H9 (cell line): ENCODE results near the gene LHFPL6. TPM values are rescaled to one million over a fixed set of nuclear protein-coding genes. Genes with fewer than 3 reads are reported as not detected.

Source experiments
- DNase-seq: peaks from one replicate; pipeline ENCODE4 v3.0.0-alpha.2; 2017
- H2AFZ ChIP-seq: one replicate; pipeline ENCODE4 v1.6.1; 2013; ENCODE audit warnings: mild to moderate bottlenecking, low read length, control low read depth, moderate library complexity
- H2AK5ac ChIP-seq: 2 replicates; pipeline ENCODE4 v1.6.1; 2013; ENCODE audit warnings: low read length, control low read depth, mixed read lengths; ENCODE audit not compliant: insufficient read length
- H2BK120ac ChIP-seq: one replicate; pipeline ENCODE4 v1.6.1; 2013; ENCODE audit warnings: low read depth, mild to moderate bottlenecking, low read length, control low read depth, inconsistent platforms; ENCODE audit not compliant: poor library complexity, severe bottlenecking
- H2BK12ac ChIP-seq: 2 replicates; pipeline ENCODE4 v1.6.1; 2013; ENCODE audit warnings: low read length, control low read depth, mixed read lengths, low read depth; ENCODE audit not compliant: insufficient read length
- H2BK15ac ChIP-seq: 2 replicates; pipeline ENCODE4 v1.6.1; 2013; ENCODE audit warnings: low read depth, low read length, control low read depth
- H2BK20ac ChIP-seq: one replicate; pipeline ENCODE4 v1.6.1; 2013; ENCODE audit warnings: low read depth, mild to moderate bottlenecking, low read length, control low read depth, inconsistent platforms; ENCODE audit not compliant: poor library complexity, severe bottlenecking
- H2BK5ac ChIP-seq: 2 replicates; pipeline ENCODE4 v1.6.1; 2013; ENCODE audit warnings: low read length, control low read depth, mixed read lengths; ENCODE audit not compliant: insufficient read length
- H3K14ac ChIP-seq: 2 replicates; pipeline ENCODE4 v1.6.1; 2013; ENCODE audit warnings: low read length, control low read depth; ENCODE audit not compliant: insufficient read depth
- H3K18ac ChIP-seq: 2 replicates; pipeline ENCODE4 v1.6.1; 2013; ENCODE audit warnings: low read depth, mild to moderate bottlenecking, mixed read lengths, low read length, control low read depth; ENCODE audit not compliant: insufficient read length
- H3K23ac ChIP-seq: 2 replicates; pipeline ENCODE4 v1.6.1; 2013; ENCODE audit warnings: low read length, control low read depth, mixed read lengths, low read depth; ENCODE audit not compliant: insufficient read length
- H3K23me2 ChIP-seq: 2 replicates; pipeline ENCODE4 v1.6.1; 2013; ENCODE audit warnings: low read depth, mild to moderate bottlenecking, mixed read lengths, low read length, control low read depth; ENCODE audit not compliant: insufficient read length, poor library complexity, severe bottlenecking
- H3K27ac ChIP-seq: 2 replicates; pipeline ENCODE4 v1.5.1; 2013; ENCODE audit warnings: low read length, control low read depth, mixed read lengths, low read depth; ENCODE audit not compliant: insufficient read length
- H3K27me3 ChIP-seq: 2 replicates; pipeline ENCODE4 v1.6.1; 2013; ENCODE audit warnings: low read length, control low read depth, inconsistent platforms; ENCODE audit not compliant: insufficient read depth
- H3K4ac ChIP-seq: 2 replicates; pipeline ENCODE4 v1.6.1; 2013; ENCODE audit warnings: low read depth, mild to moderate bottlenecking, control low read depth, inconsistent platforms, low read length, moderate library complexity
- H3K4me1 ChIP-seq: 2 replicates; pipeline ENCODE4 v1.6.1; 2013; ENCODE audit warnings: low read length, control low read depth, inconsistent platforms; ENCODE audit not compliant: insufficient read depth
- H3K4me2 ChIP-seq: 2 replicates; pipeline ENCODE4 v1.6.1; 2013; ENCODE audit warnings: low read length, control low read depth, mixed read lengths; ENCODE audit not compliant: insufficient read length, insufficient read depth
- H3K56ac ChIP-seq: 2 replicates; pipeline ENCODE4 v1.6.1; 2013; ENCODE audit warnings: low read depth, mild to moderate bottlenecking, mixed read lengths, low read length, control low read depth; ENCODE audit not compliant: insufficient read length
- H3K79me1 ChIP-seq: 2 replicates; pipeline ENCODE4 v1.6.1; 2013; ENCODE audit warnings: low read depth, mild to moderate bottlenecking, moderate library complexity, low read length, control low read depth, inconsistent platforms; ENCODE audit not compliant: insufficient read depth, poor library complexity, severe bottlenecking
- H3K79me2 ChIP-seq: 2 replicates; pipeline ENCODE4 v1.6.1; 2013; ENCODE audit warnings: low read length, control low read depth, inconsistent platforms; ENCODE audit not compliant: insufficient read depth
- H3K9ac ChIP-seq: 2 replicates; pipeline ENCODE4 v1.6.1; 2013; ENCODE audit warnings: low read length, control low read depth, mixed read lengths; ENCODE audit not compliant: insufficient read length; ENCODE audit errors: extremely low read depth
- H3K9me3 ChIP-seq: one replicate; pipeline ENCODE4 v1.6.1; 2013; ENCODE audit warnings: low read depth, low read length, inconsistent platforms; ENCODE audit not compliant: control insufficient read depth
- H3T11ph ChIP-seq: one replicate; pipeline ENCODE4 v1.6.1; 2013; ENCODE audit warnings: mild to moderate bottlenecking, low read length, control low read depth, inconsistent platforms
- H4K20me1 ChIP-seq: one replicate; pipeline ENCODE4 v1.6.1; 2013; ENCODE audit not compliant: control insufficient read depth, insufficient read length, insufficient read depth
- H4K5ac ChIP-seq: 2 replicates; pipeline ENCODE4 v1.6.1; 2013; ENCODE audit warnings: low read depth, mild to moderate bottlenecking, mixed read lengths, low read length, control low read depth; ENCODE audit not compliant: insufficient read length
- H4K8ac ChIP-seq: replicated peaks from 2 replicates; pipeline ENCODE4 v1.6.1; 2013; ENCODE audit warnings: low read length, control low read depth, mixed read lengths, low read depth; ENCODE audit not compliant: insufficient read length
- H4K91ac ChIP-seq: 2 replicates; pipeline ENCODE4 v1.6.1; 2013; ENCODE audit warnings: low read depth, mild to moderate bottlenecking, moderate library complexity, mixed read lengths, low read length, control low read depth; ENCODE audit not compliant: insufficient read length
- H3K27ac Mint-ChIP-seq, 3 experiments: 2 replicates in 2 of 3; 3 replicates in 1 of 3; pipeline ENCODE4 v1.8.0; 2020 to 2021; ENCODE audit warnings: mixed read lengths in 3 of 3, mild to moderate bottlenecking in 1 of 3, moderate library complexity in 1 of 3
- H3K27me3 Mint-ChIP-seq: 2 replicates; pipeline ENCODE4 v1.8.0; 2021; ENCODE audit warnings: low read depth, mild to moderate bottlenecking, moderate library complexity, mixed read lengths
- H3K36me3 Mint-ChIP-seq, 3 experiments: 2 replicates in 2 of 3; 3 replicates in 1 of 3; pipeline ENCODE4 v1.8.0; 2020 to 2021; ENCODE audit warnings: low read depth in 3 of 3, mixed read lengths in 3 of 3; ENCODE audit not compliant: insufficient read depth in 1 of 3
- H3K4me1 Mint-ChIP-seq, 2 experiments: 2 replicates each; pipeline ENCODE4 v1.8.0; 2020; ENCODE audit warnings: mixed read lengths in 2 of 2
- H3K4me3 Mint-ChIP-seq, 2 experiments: 2 replicates in 1 of 2; 3 replicates in 1 of 2; pipeline ENCODE4 v1.8.0; 2020 to 2021; ENCODE audit warnings: mild to moderate bottlenecking in 2 of 2, mixed read lengths in 2 of 2, moderate library complexity in 1 of 2
- H3K9me3 Mint-ChIP-seq, 2 experiments: 2 replicates in 1 of 2; 3 replicates in 1 of 2; pipeline ENCODE4 v1.8.0; 2020; ENCODE audit warnings: mild to moderate bottlenecking in 2 of 2, mixed read lengths in 2 of 2, moderate library complexity in 1 of 2
- WGBS: extraction: QIAGEN DNeasy Blood & Tissue Kit; methylation state at CpG from one replicate; pipeline ENCODE4 v1.1.7; 2013; ENCODE audit warnings: missing lambda C conversion rate, low lambda C conversion rate, mixed read lengths; ENCODE audit not compliant: insufficient read length; ENCODE audit errors: extremely low coverage; 5-methylcytosine and 5-hydroxymethylcytosine counted together
- total RNA-seq: library from RNA; stranded (reverse); gene quantifications from 2 replicates; pipeline ENCODE4 v1.2.1, GENCODE V29; 2021
- TF ChIP-seq, protein P1 (sequence below): fragments of 200-600 bp; sonication (generic); conservative IDR thresholded peaks from 3 replicates; pipeline ENCODE4 v1.8.0; 2021; ENCODE audit warnings: antibody characterized with exemption, mild to moderate bottlenecking

Gene LHFPL6
- total RNA-seq, 1 experiment from 2014 or later, result 3.5 TPM

DNA sequence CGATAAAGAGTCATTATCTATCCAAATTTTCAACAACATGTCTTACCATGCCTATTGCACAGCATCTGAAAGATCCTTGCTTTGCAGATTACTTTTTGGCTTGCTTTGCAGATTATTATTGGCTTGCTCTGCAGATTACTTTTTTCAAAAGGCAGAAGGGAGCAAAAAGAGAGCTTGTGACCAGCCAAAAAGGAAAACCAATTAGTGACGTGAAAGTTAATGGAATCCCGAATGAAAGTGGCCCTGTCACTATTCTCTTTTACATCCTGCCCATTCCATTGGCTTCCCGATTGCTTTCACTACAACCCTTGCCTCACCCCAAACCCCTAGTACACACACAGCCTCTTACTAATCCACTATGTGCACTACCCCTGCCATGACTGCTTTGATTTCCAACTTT lies 81.3 kb downstream of the LHFPL6 start:
- Histone ChIP-seq H2AK5ac (no peak overlapping the region), H3K18ac (no peak overlapping the region), H3K23ac (no peak overlapping the region), H3K14ac (no peak overlapping the region), H2BK12ac (no peak overlapping the region), H4K20me1 (no peaks in the 10 kb centered on the region), H3K9ac (no peak overlapping the region), H2BK20ac (no peak overlapping the region), H2AFZ (no peak overlapping the region), H2BK15ac (no peak overlapping the region), H4K8ac (no peak overlapping the region), H2BK120ac (no peak overlapping the region), H3K9me3 (no peaks in the 10 kb centered on the region), H3K23me2 (no peaks in the 10 kb centered on the region), H3T11ph (no peak overlapping the region), H3K79me2 (no peaks in the 10 kb centered on the region), H2BK5ac (no peak overlapping the region), H3K79me1 (no peaks in the 10 kb centered on the region), H3K27me3 (no peaks in the 10 kb centered on the region), H4K91ac (no peak overlapping the region), H3K4me1 (no peaks in the 10 kb centered on the region), H3K56ac (no peak overlapping the region), H3K4ac (no peak overlapping the region), H3K4me2 (no peak overlapping the region), H4K5ac (no peak overlapping the region), H3K27ac (no peak overlapping the region)
- TF ChIP-seq, protein P1, sequence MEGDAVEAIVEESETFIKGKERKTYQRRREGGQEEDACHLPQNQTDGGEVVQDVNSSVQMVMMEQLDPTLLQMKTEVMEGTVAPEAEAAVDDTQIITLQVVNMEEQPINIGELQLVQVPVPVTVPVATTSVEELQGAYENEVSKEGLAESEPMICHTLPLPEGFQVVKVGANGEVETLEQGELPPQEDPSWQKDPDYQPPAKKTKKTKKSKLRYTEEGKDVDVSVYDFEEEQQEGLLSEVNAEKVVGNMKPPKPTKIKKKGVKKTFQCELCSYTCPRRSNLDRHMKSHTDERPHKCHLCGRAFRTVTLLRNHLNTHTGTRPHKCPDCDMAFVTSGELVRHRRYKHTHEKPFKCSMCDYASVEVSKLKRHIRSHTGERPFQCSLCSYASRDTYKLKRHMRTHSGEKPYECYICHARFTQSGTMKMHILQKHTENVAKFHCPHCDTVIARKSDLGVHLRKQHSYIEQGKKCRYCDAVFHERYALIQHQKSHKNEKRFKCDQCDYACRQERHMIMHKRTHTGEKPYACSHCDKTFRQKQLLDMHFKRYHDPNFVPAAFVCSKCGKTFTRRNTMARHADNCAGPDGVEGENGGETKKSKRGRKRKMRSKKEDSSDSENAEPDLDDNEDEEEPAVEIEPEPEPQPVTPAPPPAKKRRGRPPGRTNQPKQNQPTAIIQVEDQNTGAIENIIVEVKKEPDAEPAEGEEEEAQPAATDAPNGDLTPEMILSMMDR, result no peak
- Mint-ChIP-seq H3K9me3 (no peaks in the 10 kb centered on the region), H3K27me3 (no peaks in the 10 kb centered on the region; the same call in 1 of the 2 replicates), H3K27ac (no peak overlapping the region), H3K36me3 (no peaks in the 10 kb centered on the region), H3K4me3 (no peak overlapping the region), H3K4me1 (peaks cover 0 to 7% of the 10 kb centered on the region in 2 experiments; a peak in 1 of 4 replicates)
- DNase-seq, result no peak
- WGBS, result no CpG with 5 or more reads among the region's 4 CpGs
